GM21515 (cell line): ENCODE measurements around the gene PIK3R1.
"Not testable (repeated sequence)": the region's sequence is repeated elsewhere in the genome, so short reads cannot be mapped to it uniquely, and the experiment has no call there.

Source experiments
- ATAC-seq: cut with Tn5 transposase; IDR thresholded peaks from one replicate; pipeline ENCODE4 v1.9.1; 2021; ENCODE audit not compliant: unreplicated experiment

The PIK3R1 gene

GRCh38 chr5:68192679-68193060 is 22.9 kb upstream of the PIK3R1 start:
- ATAC-seq: no peak

GRCh38 chr5:68193481-68194036 is 22.0 kb upstream of the PIK3R1 start:
- ATAC-seq: no peak

- ATAC-seq: no peak
Measured at GRCh38 chr5:68194386-68194785, 21.2 kb upstream of the PIK3R1 start.

- ATAC-seq: no peak
Measured at GRCh38 chr5:68195137-68195536, 20.4 kb upstream of the PIK3R1 start.

- peak; percentile 98 for ATAC-seq
Measured at GRCh38 chr5:68196876-68197275, 18.7 kb upstream of the PIK3R1 start.

- no peak for ATAC-seq
Measured at GRCh38 chr5:68200288-68200687, 15.3 kb upstream of the PIK3R1 start.

- ATAC-seq: not testable (repeated sequence)
Measured at GRCh38 chr5:68210654-68211053, 4.9 kb upstream of the PIK3R1 start.

GRCh38 chr5:68214482-68215207 is 911 bp upstream of the PIK3R1 start:
- peak; percentile 15 for ATAC-seq

- ATAC-seq: peak; percentile 52
Measured at GRCh38 chr5:68215898-68216244, 315 bp downstream of the PIK3R1 start.

- peak; percentile 29 for ATAC-seq
Measured at GRCh38 chr5:68216245-68217046, 890 bp downstream of the PIK3R1 start.

GRCh38 chr5:68217047-68217355 is 1.4 kb downstream of the PIK3R1 start:
- no peak for ATAC-seq

- ATAC-seq: no peak
Measured at GRCh38 chr5:68217528-68217927, 2.0 kb downstream of the PIK3R1 start.

- ATAC-seq: no peak
Measured at GRCh38 chr5:68219161-68219816, 3.7 kb downstream of the PIK3R1 start.

GRCh38 chr5:68220260-68220659 is 4.7 kb downstream of the PIK3R1 start:
- ATAC-seq: no peak

- ATAC-seq: no peak
Measured at GRCh38 chr5:68220914-68221313, 5.4 kb downstream of the PIK3R1 start.

GRCh38 chr5:68221488-68221887 is 5.9 kb downstream of the PIK3R1 start:
- no peak for ATAC-seq

GRCh38 chr5:68222310-68222709 is 6.8 kb downstream of the PIK3R1 start:
- no peak for ATAC-seq

- ATAC-seq: no peak
Measured at GRCh38 chr5:68222824-68223354, 7.3 kb downstream of the PIK3R1 start.

- no peak for ATAC-seq
Measured at GRCh38 chr5:68223904-68224303, 8.3 kb downstream of the PIK3R1 start.

- no peak for ATAC-seq
Measured at GRCh38 chr5:68224509-68225187, 9.1 kb downstream of the PIK3R1 start.
